SJCRH30 (cell line): ENCODE measurements around the gene CTDNEP1. TPM values are rescaled to one million over a fixed set of nuclear protein-coding genes. Genes with fewer than 3 reads are reported as not detected.

Experiments
- DNase-seq, 2 experiments: peaks; one replicate each; pipeline ENCODE4 v3.0.0-alpha.2; 2015 to 2020
- H3K27ac ChIP-seq: fragments of 250-450 bp; sonication (Bioruptor Pico); 2 replicates; pipeline ENCODE4 v1.5.1; 2020; ENCODE audit warnings: mild to moderate bottlenecking, moderate library complexity
- H3K27me3 ChIP-seq: fragments of 250-450 bp; sonication (Bioruptor Pico); 2 replicates; pipeline ENCODE4 v1.5.1; 2020; ENCODE audit warnings: mild to moderate bottlenecking, moderate library complexity
- H3K36me3 ChIP-seq: fragments of 250-450 bp; sonication (Bioruptor Pico); 2 replicates; pipeline ENCODE4 v1.5.1; 2020; ENCODE audit warnings: mild to moderate bottlenecking, moderate library complexity
- H3K4me1 ChIP-seq: fragments of 250-450 bp; sonication (Bioruptor Pico); 2 replicates; pipeline ENCODE4 v1.5.1; 2020; ENCODE audit warnings: mild to moderate bottlenecking, moderate library complexity
- H3K4me3 ChIP-seq: fragments of 250-450 bp; sonication (Bioruptor Pico); 2 replicates; pipeline ENCODE4 v1.5.1; 2020; ENCODE audit warnings: mild to moderate bottlenecking, moderate library complexity
- H3K9me3 ChIP-seq: fragments of 250-450 bp; sonication (Bioruptor Pico); replicated peaks from 2 replicates; pipeline ENCODE4 v1.5.1; 2020; ENCODE audit warnings: mild to moderate bottlenecking, moderate library complexity
- total RNA-seq: library from RNA; depleted of rRNA; stranded (reverse); fragments of >200 nt; shearing (Covaris generic); gene quantifications from 2 replicates; pipeline ENCODE4 v1.2.3, GENCODE V29; 2014; rRNA removed

Gene CTDNEP1
- 36.1 and 36.9 TPM in 2 replicates for total RNA-seq

- no peaks in the 10 kb centered on the region for H3K27me3 ChIP-seq
- H3K27ac ChIP-seq, result peak within 1 kb of the TSS; percentile 93
- H3K36me3 ChIP-seq, result no peaks in the 10 kb centered on the region
- peak; percentile 97 to 98 for DNase-seq
- 0 out of 2 replicates have a peak, but pooled peaks cover 3% of the 10 kb centered on the region for H3K4me1 ChIP-seq
- peak within 1 kb of the TSS; percentile 99 for H3K4me3 ChIP-seq
- no peaks in the 10 kb centered on the region for H3K9me3 ChIP-seq
Observed at GRCh38 chr17:7251661-7252175, at the start of gene CTDNEP1. Gene CTDNEP1 (minus strand): TSS chr17:7251734. CDS start chr17:7251296, 438 bp downstream.

- Histone ChIP-seq H3K4me3 (no peak overlapping the region), H3K9me3 (no peaks in the 10 kb centered on the region), H3K36me3 (no peaks in the 10 kb centered on the region), H3K27me3 (no peaks in the 10 kb centered on the region), H3K4me1 (no peaks in the 10 kb centered on the region), H3K27ac (no peak overlapping the region)
- DNase-seq, result peak; percentile 72 to 80
Observed at GRCh38 chr17:7296189-7296861, 44.8 kb upstream of the CTDNEP1 start.

- H3K36me3 ChIP-seq, result no peaks in the 10 kb centered on the region
- no peak overlapping the region for H3K27ac ChIP-seq
- H3K4me3 ChIP-seq, result no peak overlapping the region
- no peak for DNase-seq
- no peaks in the 10 kb centered on the region for H3K27me3 ChIP-seq
- no peaks in the 10 kb centered on the region for H3K9me3 ChIP-seq
- H3K4me1 ChIP-seq, result no peaks in the 10 kb centered on the region
Observed at GRCh38 chr17:7295230-7296180, 44.0 kb upstream of the CTDNEP1 start.

GRCh38 chr17:7294614-7295153, 43.1 kb upstream of the CTDNEP1 start, which contains the start of gene YBX2:
Gene YBX2 (minus strand): TSS chr17:7294639. CDS start chr17:7294500, 139 bp downstream.
- H3K4me3 ChIP-seq, result no peak within 1 kb of the TSS
- no peaks in the 10 kb centered on the region for H3K4me1 ChIP-seq
- H3K36me3 ChIP-seq, result no peaks in the 10 kb centered on the region
- no peaks in the 10 kb centered on the region for H3K27me3 ChIP-seq
- no peak for DNase-seq
- no peak within 1 kb of the TSS for H3K27ac ChIP-seq
- no peaks in the 10 kb centered on the region for H3K9me3 ChIP-seq

GRCh38 chr17:7293816-7294613, 42.5 kb upstream of the CTDNEP1 start:
- no peak overlapping the region for H3K4me3 ChIP-seq
- H3K27me3 ChIP-seq, result no peaks in the 10 kb centered on the region
- no peaks in the 10 kb centered on the region for H3K4me1 ChIP-seq
- H3K36me3 ChIP-seq, result no peaks in the 10 kb centered on the region
- H3K9me3 ChIP-seq, result no peaks in the 10 kb centered on the region
- no peak overlapping the region for H3K27ac ChIP-seq
- DNase-seq, result no peak

- Histone ChIP-seq H3K4me3 (no peak overlapping the region), H3K27ac (no peak overlapping the region), H3K36me3 (no peaks in the 10 kb centered on the region), H3K4me1 (no peaks in the 10 kb centered on the region), H3K27me3 (no peaks in the 10 kb centered on the region), H3K9me3 (no peaks in the 10 kb centered on the region)
- no peak for DNase-seq
Observed at GRCh38 chr17:7293159-7293558, 41.6 kb upstream of the CTDNEP1 start.

- peak in 1 of 2 experiments; percentile 26 for DNase-seq
- Histone ChIP-seq H3K27ac (no peak overlapping the region), H3K27me3 (no peaks in the 10 kb centered on the region), H3K4me3 (no peak overlapping the region), H3K4me1 (no peaks in the 10 kb centered on the region), H3K36me3 (no peaks in the 10 kb centered on the region), H3K9me3 (no peaks in the 10 kb centered on the region)
Observed at GRCh38 chr17:7292729-7293128, 41.2 kb upstream of the CTDNEP1 start.

- Histone ChIP-seq H3K4me1 (no peaks in the 10 kb centered on the region), H3K27me3 (no peaks in the 10 kb centered on the region), H3K4me3 (no peak overlapping the region), H3K9me3 (no peaks in the 10 kb centered on the region), H3K36me3 (no peaks in the 10 kb centered on the region), H3K27ac (no peak overlapping the region)
- no peak for DNase-seq
Observed at GRCh38 chr17:7292194-7292593, 40.7 kb upstream of the CTDNEP1 start.

- Histone ChIP-seq H3K4me3 (no peak overlapping the region), H3K27me3 (no peaks in the 10 kb centered on the region), H3K9me3 (no peaks in the 10 kb centered on the region), H3K4me1 (no peaks in the 10 kb centered on the region), H3K36me3 (no peaks in the 10 kb centered on the region), H3K27ac (no peak overlapping the region)
- DNase-seq, result no peak
Observed at GRCh38 chr17:7290685-7291084, 39.2 kb upstream of the CTDNEP1 start.

GRCh38 chr17:7290166-7290565, 38.6 kb upstream of the CTDNEP1 start:
- no peaks in the 10 kb centered on the region for H3K9me3 ChIP-seq
- no peak overlapping the region for H3K27ac ChIP-seq
- no peaks in the 10 kb centered on the region for H3K27me3 ChIP-seq
- H3K36me3 ChIP-seq, result no peaks in the 10 kb centered on the region
- no peaks in the 10 kb centered on the region for H3K4me1 ChIP-seq
- no peak overlapping the region for H3K4me3 ChIP-seq
- DNase-seq, result no peak

GRCh38 chr17:7289256-7290032, 37.9 kb upstream of the CTDNEP1 start:
- no peak overlapping the region for H3K4me3 ChIP-seq
- no peaks in the 10 kb centered on the region for H3K36me3 ChIP-seq
- H3K4me1 ChIP-seq, result no peaks in the 10 kb centered on the region
- no peak for DNase-seq
- H3K9me3 ChIP-seq, result no peaks in the 10 kb centered on the region
- no peaks in the 10 kb centered on the region for H3K27me3 ChIP-seq
- no peak overlapping the region for H3K27ac ChIP-seq

GRCh38 chr17:7285679-7286078, 34.1 kb upstream of the CTDNEP1 start:
- H3K4me1 ChIP-seq, result no peaks in the 10 kb centered on the region
- no peaks in the 10 kb centered on the region for H3K36me3 ChIP-seq
- DNase-seq, result no peak
- H3K9me3 ChIP-seq, result no peaks in the 10 kb centered on the region
- no peak overlapping the region for H3K27ac ChIP-seq
- H3K4me3 ChIP-seq, result no peak overlapping the region
- no peaks in the 10 kb centered on the region for H3K27me3 ChIP-seq

- no peaks in the 10 kb centered on the region for H3K9me3 ChIP-seq
- H3K4me3 ChIP-seq, result no peak overlapping the region
- DNase-seq, result no peak
- no peaks in the 10 kb centered on the region for H3K4me1 ChIP-seq
- no peak overlapping the region for H3K27ac ChIP-seq
- no peaks in the 10 kb centered on the region for H3K36me3 ChIP-seq
- peaks cover 3% of the 10 kb centered on the region; the same call in 1 of the 2 replicates for H3K27me3 ChIP-seq
Observed at GRCh38 chr17:7284911-7285310, 33.4 kb upstream of the CTDNEP1 start.
